T1000 (cell line): ENCODE results near the gene PGAM2.
"Not testable (repeated sequence)": the region's sequence is repeated elsewhere in the genome, so short reads cannot be mapped to it uniquely, and the experiment has no call there.

Source experiments
- DNase-seq: peaks from one replicate; lab custom pipeline; 2025; ENCODE audit warnings: mixed read lengths; lab: John Stamatoyannopoulos, UW

Gene PGAM2

GRCh38 chr7:44022796-44023467 is 42.4 kb downstream of the PGAM2 start:
- not testable (repeated sequence) for DNase-seq

- not testable (repeated sequence) for DNase-seq
Measured at GRCh38 chr7:44022069-44022468, 43.3 kb downstream of the PGAM2 start.

- not testable (repeated sequence) for DNase-seq
Measured at GRCh38 chr7:44019825-44020224, 45.5 kb downstream of the PGAM2 start.

GRCh38 chr7:44018857-44019807 is 46.2 kb downstream of the PGAM2 start:
- peak; percentile 97 for DNase-seq

- not testable (repeated sequence) for DNase-seq
Measured at GRCh38 chr7:44015090-44015489, 50.3 kb downstream of the PGAM2 start.
